Naive B cell (primary cell): Measurements from ENCODE around the gene LYVE1. TPM values are rescaled to one million over a fixed set of nuclear protein-coding genes. Genes with fewer than 3 reads are reported as not detected.
"Not testable (repeated sequence)": the region's sequence is repeated elsewhere in the genome, so short reads cannot be mapped to it uniquely, and the experiment has no call there.

Experiments
- ATAC-seq, 2 donors: fragments of 150-1000 bp; cut with Tn5 transposase; 2 replicates each; pipeline ENCODE4 v1.10.0; 2021; ENCODE audit warnings: low read depth in 2 of 2, mild to moderate bottlenecking in 2 of 2, moderate library complexity in 2 of 2
- DNase-seq: peaks from one replicate; pipeline ENCODE4 v3.0.0; 2022
- H3K27ac Mint-ChIP-seq, 6 donors: one replicate each; pipeline ENCODE4 v1.8.0; 2020 to 2022; ENCODE audit warnings: mild to moderate bottlenecking in 6 of 6, mixed read lengths in 6 of 6, moderate library complexity in 5 of 6, inconsistent platforms in 2 of 6
- H3K27me3 Mint-ChIP-seq, 3 donors: one replicate each; pipeline ENCODE4 v1.8.0; 2021 to 2022; ENCODE audit warnings: mixed read lengths in 3 of 3, mild to moderate bottlenecking in 1 of 3
- H3K36me3 Mint-ChIP-seq, 2 donors: one replicate each; pipeline ENCODE4 v1.8.0; 2020 to 2022; ENCODE audit warnings: mixed read lengths in 2 of 2, inconsistent platforms in 1 of 2, mild to moderate bottlenecking in 1 of 2
- H3K4me1 Mint-ChIP-seq, 3 donors: one replicate each; pipeline ENCODE4 v1.8.0; 2020 to 2022; ENCODE audit warnings: mixed read lengths in 3 of 3, inconsistent platforms in 1 of 3, mild to moderate bottlenecking in 1 of 3, moderate library complexity in 1 of 3
- H3K4me3 Mint-ChIP-seq, 8 donors: one replicate each; pipeline ENCODE4 v1.8.0; 2020 to 2022; ENCODE audit warnings: mild to moderate bottlenecking in 8 of 8, mixed read lengths in 8 of 8, moderate library complexity in 8 of 8, inconsistent platforms in 2 of 8
- H3K9me3 Mint-ChIP-seq, 7 donors: one replicate each; pipeline ENCODE4 v1.8.0; 2020 to 2022; ENCODE audit warnings: mixed read lengths in 7 of 7, mild to moderate bottlenecking in 5 of 7, inconsistent platforms in 2 of 7, moderate library complexity in 1 of 7
- polyA plus RNA-seq, 6 donors: library from polyadenylated mRNA; unstranded; fragments of 300-500 nt; fragmentation: Illumina TruSeq; gene quantifications; one replicate each; pipeline ENCODE4 v1.2.3, GENCODE V29; 2021; ENCODE audit warnings: low read depth in 6 of 6

LYVE1 gene
- polyA plus RNA-seq, 6 donors from 2014 or later: 0.08 to 0.38 (median 0.29) TPM; not detected in 1

- Mint-ChIP-seq H3K9me3 (no peaks in the 10 kb centered on the region), H3K27ac (peak overlapping the region in 2 of 6 donors; percentile 85 to 98), H3K4me3 (peak overlapping the region in 4 of 8 donors; percentile 20 to 73 (median 42)), H3K27me3 (no peaks in the 10 kb centered on the region), H3K4me1 (peaks cover 71 to 95% (median 94%) of the 10 kb centered on the region in 3 donors), H3K36me3 (peaks cover 0 to 4% of the 10 kb centered on the region in 2 donors)
- ATAC-seq (no peak), DNase-seq (no peak)
Observed at GRCh38 chr11:10602945-10603344, 34.5 kb upstream of the LYVE1 start.

GRCh38 chr11:10602366-10602765 lies 33.9 kb upstream of the LYVE1 start:
- DNase-seq (no peak), ATAC-seq (no peak)
- H3K27ac Mint-ChIP-seq: peak overlapping the region in 5 of 6 donors; percentile 59 to 98 (median 78)
- peaks cover 70 to 94% (median 93%) of the 10 kb centered on the region in 3 donors for H3K4me1 Mint-ChIP-seq
- H3K9me3 Mint-ChIP-seq: no peaks in the 10 kb centered on the region
- H3K27me3 Mint-ChIP-seq: no peaks in the 10 kb centered on the region
- peak overlapping the region in 4 of 8 donors; percentile 20 to 73 (median 40) for H3K4me3 Mint-ChIP-seq
- H3K36me3 Mint-ChIP-seq: peaks cover 0 to 4% of the 10 kb centered on the region in 2 donors

- DNase-seq (no peak), ATAC-seq (no peak)
- H3K4me3 Mint-ChIP-seq: peak overlapping the region in 7 of 8 donors; percentile 20 to 75 (median 62)
- H3K9me3 Mint-ChIP-seq: no peaks in the 10 kb centered on the region
- no peaks in the 10 kb centered on the region for H3K27me3 Mint-ChIP-seq
- peaks cover 70 to 93% (median 90%) of the 10 kb centered on the region in 3 donors for H3K4me1 Mint-ChIP-seq
- H3K27ac Mint-ChIP-seq: peak overlapping the region in 5 of 6 donors; percentile 78 to 98 (median 85)
- H3K36me3 Mint-ChIP-seq: peaks cover 0 to 4% of the 10 kb centered on the region in 2 donors
Observed at GRCh38 chr11:10601837-10602236, 33.4 kb upstream of the LYVE1 start.

GRCh38 chr11:10600570-10601248 lies 32.2 kb upstream of the LYVE1 start:
- no peaks in the 10 kb centered on the region for H3K27me3 Mint-ChIP-seq
- ATAC-seq: no peak
- H3K27ac Mint-ChIP-seq: peak overlapping the region in 2 of 6 donors; percentile 85 to 98
- H3K36me3 Mint-ChIP-seq: peaks cover 10 to 13% of the 10 kb centered on the region in 2 donors
- peaks cover 60 to 89% (median 84%) of the 10 kb centered on the region in 3 donors for H3K4me1 Mint-ChIP-seq
- H3K4me3 Mint-ChIP-seq: peak overlapping the region in 3 of 8 donors; percentile 20 to 72 (median 20)
- peaks cover 0 to 7% (median 5%) of the 10 kb centered on the region in 7 donors for H3K9me3 Mint-ChIP-seq
- DNase-seq: no peak

GRCh38 chr11:10599388-10600175 lies 31.1 kb upstream of the LYVE1 start:
- ATAC-seq: no peak
- Mint-ChIP-seq H3K4me3 (peak overlapping the region in 1 of 8 donors; percentile 69), H3K27me3 (no peaks in the 10 kb centered on the region), H3K9me3 (peaks cover 0 to 7% (median 5%) of the 10 kb centered on the region in 7 donors), H3K4me1 (peaks cover 51 to 78% (median 72%) of the 10 kb centered on the region in 3 donors), H3K27ac (peak overlapping the region in 5 of 6 donors; percentile 2 to 44 (median 28)), H3K36me3 (peaks cover 10 to 14% of the 10 kb centered on the region in 2 donors)
- DNase-seq: no peak

- H3K9me3 Mint-ChIP-seq: peaks cover 0 to 7% (median 5%) of the 10 kb centered on the region in 7 donors
- peak overlapping the region in 1 of 8 donors; percentile 1 for H3K4me3 Mint-ChIP-seq
- H3K27me3 Mint-ChIP-seq: no peaks in the 10 kb centered on the region
- no peak for ATAC-seq
- no peak for DNase-seq
- peaks cover 10 to 14% of the 10 kb centered on the region in 2 donors for H3K36me3 Mint-ChIP-seq
- H3K4me1 Mint-ChIP-seq: peaks cover 47 to 72% (median 70%) of the 10 kb centered on the region in 3 donors
- H3K27ac Mint-ChIP-seq: peak overlapping the region in 1 of 6 donors; percentile 63
Observed at GRCh38 chr11:10598816-10599215, 30.4 kb upstream of the LYVE1 start.

- peak overlapping the region in 2 of 8 donors; percentile 56 to 61 for H3K4me3 Mint-ChIP-seq
- no peaks in the 10 kb centered on the region for H3K27me3 Mint-ChIP-seq
- DNase-seq (no peak), ATAC-seq (no peak)
- H3K27ac Mint-ChIP-seq: peak overlapping the region in 2 of 6 donors; percentile 25 to 43
- peaks cover 42 to 63% (median 61%) of the 10 kb centered on the region in 3 donors for H3K4me1 Mint-ChIP-seq
- peaks cover 10 to 14% of the 10 kb centered on the region in 2 donors for H3K36me3 Mint-ChIP-seq
- H3K9me3 Mint-ChIP-seq: peaks cover 0 to 7% (median 5%) of the 10 kb centered on the region in 7 donors
Observed at GRCh38 chr11:10597877-10598351, 29.4 kb upstream of the LYVE1 start.

- not testable (repeated sequence) for H3K27me3 Mint-ChIP-seq, H3K36me3 Mint-ChIP-seq, H3K4me3 Mint-ChIP-seq, DNase-seq, H3K9me3 Mint-ChIP-seq, ATAC-seq
- H3K27ac Mint-ChIP-seq: peak overlapping the region in 2 of 6 donors; percentile 9 to 55
- H3K4me1 Mint-ChIP-seq: peaks cover 33 to 50% (median 50%) of the 10 kb centered on the region in 3 donors
Observed at GRCh38 chr11:10595840-10596239, 27.4 kb upstream of the LYVE1 start.

- Mint-ChIP-seq H3K27ac (peak overlapping the region in 1 of 6 donors; percentile 74), H3K4me3 (no peak overlapping the region), H3K4me1 (peaks cover 33 to 48% (median 42%) of the 10 kb centered on the region in 3 donors), H3K9me3 (peaks cover 0 to 7% (median 5%) of the 10 kb centered on the region in 7 donors), H3K36me3 (peaks cover 10 to 16% of the 10 kb centered on the region in 2 donors), H3K27me3 (no peaks in the 10 kb centered on the region)
- ATAC-seq: no peak
- DNase-seq: no peak
Observed at GRCh38 chr11:10594407-10594806, 25.9 kb upstream of the LYVE1 start.

- H3K4me3 Mint-ChIP-seq: no peak overlapping the region
- DNase-seq (no peak), ATAC-seq (no peak)
- peaks cover 16% of the 10 kb centered on the region in 2 donors for H3K36me3 Mint-ChIP-seq
- no peak overlapping the region for H3K27ac Mint-ChIP-seq
- peaks cover 0 to 7% (median 5%) of the 10 kb centered on the region in 7 donors for H3K9me3 Mint-ChIP-seq
- no peaks in the 10 kb centered on the region for H3K27me3 Mint-ChIP-seq
- peaks cover 31 to 37% (median 35%) of the 10 kb centered on the region in 3 donors for H3K4me1 Mint-ChIP-seq
Observed at GRCh38 chr11:10592331-10592730, 23.9 kb upstream of the LYVE1 start.

GRCh38 chr11:10591741-10592140 lies 23.3 kb upstream of the LYVE1 start:
- Mint-ChIP-seq H3K4me1 (peaks cover 29 to 32% (median 31%) of the 10 kb centered on the region in 3 donors), H3K27me3 (no peaks in the 10 kb centered on the region), H3K9me3 (peaks cover 0 to 7% (median 5%) of the 10 kb centered on the region in 7 donors), H3K27ac (peak overlapping the region in 2 of 6 donors; percentile 27 to 86), H3K4me3 (no peak overlapping the region), H3K36me3 (peaks cover 16% of the 10 kb centered on the region in 2 donors)
- no peak for ATAC-seq
- no peak for DNase-seq

GRCh38 chr11:10590218-10590915 lies 21.9 kb upstream of the LYVE1 start:
- Mint-ChIP-seq H3K9me3 (no peaks in the 10 kb centered on the region), H3K4me1 (peaks cover 29 to 37% (median 37%) of the 10 kb centered on the region in 3 donors), H3K4me3 (peak overlapping the region in 1 of 8 donors; percentile 30), H3K27ac (peak overlapping the region in 2 of 6 donors; percentile 37 to 79), H3K27me3 (no peaks in the 10 kb centered on the region), H3K36me3 (peaks cover 6 to 7% of the 10 kb centered on the region in 2 donors)
- no peak for DNase-seq
- no peak for ATAC-seq
